NB4 (cell line): ENCODE data around the gene SLU7.

Experiments
- MYC ChIP-seq: IDR thresholded peaks from 2 replicates; pipeline ENCODE4 v1.6.1; 2011; ENCODE audit warnings: low read depth, low read length
- TF ChIP-seq, protein P1 (sequence below): IDR thresholded peaks from one replicate; pipeline ENCODE4 v1.5.1; 2012; ENCODE audit warnings: low read depth, low read length

DNA sequence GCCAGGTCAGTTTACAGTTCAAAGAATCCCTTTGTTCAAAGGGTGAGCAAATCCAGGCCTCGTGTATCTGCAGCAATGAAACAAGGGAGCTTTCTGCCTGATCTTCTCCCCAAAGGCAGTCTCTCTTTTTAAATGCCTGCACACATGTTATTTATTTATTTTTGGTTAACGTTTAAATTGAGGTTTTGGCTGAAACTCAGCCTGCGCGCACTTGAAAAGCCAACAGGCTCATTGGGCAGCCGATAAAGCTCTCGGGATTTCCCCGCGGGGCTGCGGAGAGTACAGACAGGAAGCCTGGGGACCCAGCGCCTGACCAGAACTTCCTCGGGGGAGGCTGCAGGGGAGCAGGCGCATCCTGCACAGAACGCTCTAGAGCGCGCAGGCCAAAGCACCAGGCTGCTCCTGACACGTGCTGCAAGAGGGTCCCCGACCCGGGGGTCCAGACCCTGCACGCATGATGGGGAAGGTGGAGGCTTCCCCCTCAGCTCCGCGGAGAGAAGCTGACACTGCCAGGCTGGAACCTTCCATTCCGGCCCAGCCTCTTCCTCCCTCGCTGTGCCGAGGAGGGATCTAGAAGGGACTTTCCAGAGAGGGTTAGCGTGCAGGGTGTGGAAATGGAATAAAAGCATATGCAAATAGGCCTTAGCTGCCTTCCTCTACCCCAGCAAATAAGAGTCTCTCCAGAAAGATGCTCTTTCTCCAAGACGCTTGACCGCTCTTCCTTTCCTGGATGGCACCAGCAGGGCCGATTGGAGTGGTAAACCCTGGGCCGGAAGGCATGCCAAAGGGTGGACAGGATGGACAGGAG, 48.9 kb upstream of the SLU7 start:
- TF ChIP-seq, protein P1, sequence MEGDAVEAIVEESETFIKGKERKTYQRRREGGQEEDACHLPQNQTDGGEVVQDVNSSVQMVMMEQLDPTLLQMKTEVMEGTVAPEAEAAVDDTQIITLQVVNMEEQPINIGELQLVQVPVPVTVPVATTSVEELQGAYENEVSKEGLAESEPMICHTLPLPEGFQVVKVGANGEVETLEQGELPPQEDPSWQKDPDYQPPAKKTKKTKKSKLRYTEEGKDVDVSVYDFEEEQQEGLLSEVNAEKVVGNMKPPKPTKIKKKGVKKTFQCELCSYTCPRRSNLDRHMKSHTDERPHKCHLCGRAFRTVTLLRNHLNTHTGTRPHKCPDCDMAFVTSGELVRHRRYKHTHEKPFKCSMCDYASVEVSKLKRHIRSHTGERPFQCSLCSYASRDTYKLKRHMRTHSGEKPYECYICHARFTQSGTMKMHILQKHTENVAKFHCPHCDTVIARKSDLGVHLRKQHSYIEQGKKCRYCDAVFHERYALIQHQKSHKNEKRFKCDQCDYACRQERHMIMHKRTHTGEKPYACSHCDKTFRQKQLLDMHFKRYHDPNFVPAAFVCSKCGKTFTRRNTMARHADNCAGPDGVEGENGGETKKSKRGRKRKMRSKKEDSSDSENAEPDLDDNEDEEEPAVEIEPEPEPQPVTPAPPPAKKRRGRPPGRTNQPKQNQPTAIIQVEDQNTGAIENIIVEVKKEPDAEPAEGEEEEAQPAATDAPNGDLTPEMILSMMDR: no peak
- peak; percentile 92 for TF ChIP-seq MYC
